A549 (cell line): ENCODE data around the gene RPS6KA2. TPM values are rescaled to one million over a fixed set of nuclear protein-coding genes. Genes with fewer than 3 reads are reported as not detected.

Experiments
- ATAC-seq, 2 experiments: fragments of 200-7000 bp in 1 of 2; fragments of >200 bp in 1 of 2; cut with Nextera tagmentation in 1 of 2; cut with Tn5 transposase in 1 of 2; 3 replicates each; pipeline versions ENCODE4 v1.8.0 to v1.9.1; 2018 to 2020; ENCODE audit warnings: mild to moderate bottlenecking in 1 of 2, moderate library complexity in 1 of 2
- CTCF ChIA-PET: fragments of 300-600 bp; sonication (Branson Sonifier 250); formaldehyde crosslinking; extraction: SDS; loops from one replicate; lab custom pipeline; 2021; ENCODE audit warnings: antibody characterized with exemption, inconsistent platforms; lab: Yijun Ruan, JAX
- POLR2A ChIA-PET: fragments of 350-600 bp; formaldehyde crosslinking; extraction: SDS; loops from one replicate; lab custom pipeline; 2021; ENCODE audit warnings: antibody characterized with exemption, inconsistent platforms; lab: Yijun Ruan, JAX
- DNase-seq, 2 experiments: peaks; one replicate each; pipeline versions ENCODE4 v3.0.0 to v3.0.0-alpha.2; 2011 to 2016; ENCODE audit warnings: low read depth in 1 of 2, low spot score in 1 of 2
- FAIRE-seq: peaks from 2 replicates; lab custom pipeline; 2011; peaks lifted over from hg19 to GRCh38; lab: Jason Lieb, UNC
- H3K27ac ChIP-seq, 2 experiments: fragments of >200 bp; sonication (Bioruptor Twin); formaldehyde crosslinking; 3 replicates each; pipeline ENCODE4 v1.5.1; 2016 to 2017
- H3K4me1 ChIP-seq: fragments of >200 bp; sonication (Bioruptor Twin); formaldehyde crosslinking; 3 replicates; pipeline ENCODE4 v1.6.1; 2016
- H3K4me2 ChIP-seq: fragments of >200 bp; sonication (Bioruptor Twin); formaldehyde crosslinking; 3 replicates; pipeline ENCODE4 v1.6.1; 2016
- H3K4me3 ChIP-seq: fragments of >200 bp; sonication (Bioruptor Twin); formaldehyde crosslinking; 3 replicates; pipeline ENCODE4 v1.5.1; 2016
- H3K9me3 ChIP-seq: fragments of >200 bp; sonication (Bioruptor Twin); formaldehyde crosslinking; 3 replicates; pipeline ENCODE4 v1.6.1; 2016
- BHLHE40 ChIP-seq: IDR thresholded peaks from 2 replicates; pipeline ENCODE4 v1.6.1; 2012; ENCODE audit warnings: low read depth, low read length, inconsistent platforms
- CBX2 ChIP-seq: fragments of 200-600 bp; sonication (generic); IDR thresholded peaks from 2 replicates; pipeline ENCODE4 v1.6.1; 2016; ENCODE audit warnings: low read depth, mild to moderate bottlenecking, borderline replicate concordance
- CBX8 ChIP-seq: fragments of 200-600 bp; sonication (generic); IDR thresholded peaks from 2 replicates; pipeline ENCODE4 v1.6.1; 2016
- CEBPB ChIP-seq, 2 experiments: fragments of >200 bp in 1 of 2; sonication (Bioruptor Twin) in 1 of 2; formaldehyde crosslinking in 1 of 2; IDR thresholded peaks; 2 replicates each; pipeline ENCODE4 v1.6.1; 2012 to 2016
- CHD4 ChIP-seq: fragments of 200-600 bp; sonication (generic); IDR thresholded peaks from 2 replicates; pipeline ENCODE4 v1.6.1; 2016; ENCODE audit warnings: antibody characterized with exemption, mild to moderate bottlenecking, borderline replicate concordance
- CTCF ChIP-seq: fragments of >200 bp; sonication (Bioruptor Twin); formaldehyde crosslinking; IDR thresholded peaks from 3 replicates; pipeline ENCODE4 v1.5.1; 2016
- EHMT2 ChIP-seq: fragments of 200-600 bp; sonication (generic); IDR thresholded peaks from 2 replicates; pipeline ENCODE4 v1.6.1; 2016; ENCODE audit warnings: antibody characterized with exemption, low read depth, mild to moderate bottlenecking, moderate library complexity
- ESRRA ChIP-seq: fragments of 150-350 bp; IDR thresholded peaks from 2 replicates; pipeline ENCODE4 v1.6.1; 2014; ENCODE audit warnings: mild to moderate bottlenecking, low read length, borderline replicate concordance
- FOSL2 ChIP-seq, 2 experiments: fragments of 450-650 bp in 1 of 2; fragments of >200 bp in 1 of 2; sonication (Bioruptor Twin) in 1 of 2; formaldehyde crosslinking; IDR thresholded peaks; 2 replicates each; pipeline versions ENCODE4 v1.5.0 to v1.6.1; 2016 to 2020; ENCODE audit warnings: mild to moderate bottlenecking in 1 of 2, moderate library complexity in 1 of 2
- FOXS1 ChIP-seq: fragments of 250-450 bp; sonication (Bioruptor Pico); IDR thresholded peaks from 2 replicates; pipeline ENCODE4 v1.5.0; 2020; ENCODE audit warnings: mild to moderate bottlenecking, moderate library complexity
- GATA3 ChIP-seq: IDR thresholded peaks from 2 replicates; pipeline ENCODE4 v1.6.1; 2012; ENCODE audit warnings: borderline replicate concordance
- HEYL ChIP-seq: fragments of 250-450 bp; sonication (Bioruptor Pico); IDR thresholded peaks from 2 replicates; pipeline ENCODE4 v1.8.0; 2021; ENCODE audit warnings: mild to moderate bottlenecking, moderate library complexity
- HOXA7 ChIP-seq: fragments of 250-450 bp; sonication (Bioruptor Pico); IDR thresholded peaks from 2 replicates; pipeline ENCODE4 v1.5.0; 2020; ENCODE audit warnings: mild to moderate bottlenecking, moderate library complexity
- HOXB13 ChIP-seq: fragments of 250-450 bp; sonication (Bioruptor Pico); IDR thresholded peaks from 2 replicates; pipeline ENCODE4 v1.5.0; 2020; ENCODE audit warnings: low read depth, mild to moderate bottlenecking, moderate library complexity
- JUNB ChIP-seq: fragments of >200 bp; sonication (Bioruptor Twin); formaldehyde crosslinking; IDR thresholded peaks from 2 replicates; pipeline ENCODE4 v1.6.1; 2016
- MAFK ChIP-seq: fragments of 450-650 bp; IDR thresholded peaks from 2 replicates; pipeline ENCODE4 v1.6.1; 2014; ENCODE audit not compliant: partially characterized antibody
- MAZ ChIP-seq: fragments of 150-350 bp; IDR thresholded peaks from 2 replicates; pipeline ENCODE4 v1.6.1; 2014; ENCODE audit warnings: antibody characterized with exemption, low read depth, low read length, borderline replicate concordance
- NR3C1 ChIP-seq: fragments of >200 bp; sonication (Bioruptor Twin); formaldehyde crosslinking; IDR thresholded peaks from 3 replicates; pipeline ENCODE4 v1.6.1; 2017
- POLR2A ChIP-seq: IDR thresholded peaks from 2 replicates; pipeline ENCODE4 v1.6.1; 2012; ENCODE audit warnings: mild to moderate bottlenecking, low read length
- POLR2AphosphoS2 ChIP-seq: conservative IDR thresholded peaks from 2 replicates; pipeline ENCODE4 v1.6.1; 2012; ENCODE audit warnings: low read length, improper control_type of control experiment, inconsistent platforms
- RAD21 ChIP-seq, 2 experiments: fragments of >200 bp in 1 of 2; sonication (Bioruptor Twin) in 1 of 2; formaldehyde crosslinking in 1 of 2; IDR thresholded peaks in 1 of 2; conservative IDR thresholded peaks in 1 of 2; 2 replicates in 1 of 2; 3 replicates in 1 of 2; pipeline ENCODE4 v1.6.1; 2012 to 2018; ENCODE audit warnings: inconsistent platforms in 1 of 2
- RCOR1 ChIP-seq: fragments of 150-350 bp; IDR thresholded peaks from 2 replicates; pipeline ENCODE4 v1.6.1; 2014; ENCODE audit warnings: antibody characterized with exemption, low read length, low read depth
- REST ChIP-seq: fragments of 200-600 bp; sonication (generic); IDR thresholded peaks from 2 replicates; pipeline ENCODE4 v1.6.1; 2016; ENCODE audit warnings: antibody characterized with exemption, mild to moderate bottlenecking, moderate library complexity
- RFX5 ChIP-seq: fragments of 450-650 bp; IDR thresholded peaks from 2 replicates; pipeline ENCODE4 v1.7.1; 2014; ENCODE audit warnings: antibody characterized with exemption, mild to moderate bottlenecking, moderate library complexity
- SREBF2 ChIP-seq: fragments of 450-650 bp; IDR thresholded peaks from 2 replicates; pipeline ENCODE4 v1.6.1; 2014; ENCODE audit warnings: mild to moderate bottlenecking, moderate library complexity
- ZNF302 ChIP-seq: fragments of 250-450 bp; sonication (Bioruptor Pico); IDR thresholded peaks from 2 replicates; pipeline ENCODE4 v1.9.0; 2021; ENCODE audit warnings: inconsistent platforms, mild to moderate bottlenecking, moderate library complexity
- ZSCAN20 ChIP-seq: fragments of 250-450 bp; sonication (Bioruptor Pico); IDR thresholded peaks from 2 replicates; pipeline ENCODE4 v1.8.0; 2022; ENCODE audit warnings: mild to moderate bottlenecking, moderate library complexity
- WGBS: methylation state at CpG from one replicate; pipeline ENCODE4 v1.1.6; 2017; ENCODE audit errors: missing lambda C conversion rate; 5-methylcytosine and 5-hydroxymethylcytosine counted together
- polyA plus RNA-seq, 4 experiments: library from polyadenylated mRNA; depleted of rRNA in 3 of 4; stranded (reverse); fragments of >200 nt; fragmentation: RNase III in 1 of 4; extraction: RNeasy Plus Mini Kit Qiagen cat#74134 plus additional on column Dnase treatment in 1 of 4; gene quantifications; 2 replicates in 3 of 4; 3 replicates in 1 of 4; pipeline ENCODE4 v1.2.3, GENCODE V29; 2011 to 2017
- TF ChIP-seq, protein P1 (sequence below): IDR thresholded peaks from 2 replicates; pipeline ENCODE4 v1.6.1; 2012

Gene RPS6KA2
- polyA plus RNA-seq, 2 of the 4 experiments (the other 2 are of a cell fraction): 0.19 TPM; not detected in 1

DNA sequence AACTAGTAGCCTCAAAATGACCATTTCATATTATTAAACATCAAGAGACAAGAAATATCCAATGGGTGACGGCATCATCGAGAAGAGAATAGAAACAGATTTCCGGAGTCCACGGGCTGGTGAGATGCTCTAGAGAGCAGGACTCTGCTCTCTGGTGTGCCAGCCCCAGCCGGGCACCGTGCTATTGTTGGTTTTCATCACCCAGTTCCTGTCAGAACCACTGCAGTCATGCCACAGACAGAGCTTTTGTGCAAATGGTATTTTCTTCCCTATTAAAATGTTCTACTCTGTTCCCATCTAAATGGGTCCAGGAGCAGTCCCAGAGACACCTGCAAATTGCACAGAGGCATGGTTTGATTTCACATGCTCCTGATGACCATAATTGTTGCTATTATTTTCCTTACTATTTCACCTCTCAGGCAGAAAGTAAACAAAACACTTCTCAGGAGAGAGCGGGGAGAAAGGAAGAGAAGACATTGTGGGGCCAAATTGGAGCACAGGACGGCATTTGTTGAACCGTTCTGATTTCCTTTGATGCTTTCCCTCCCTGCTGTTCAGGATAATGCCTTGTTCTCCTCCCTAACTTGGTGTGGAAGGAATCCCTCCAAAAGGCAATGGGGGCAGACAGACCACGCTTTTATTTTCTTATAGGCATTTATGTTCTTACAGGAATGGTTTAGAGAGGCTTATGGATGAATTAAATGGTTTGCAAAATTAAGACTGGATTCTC is 29.2 kb downstream of the RPS6KA2 start:
- WGBS: 45% methylated on average over 10 of the region's 10 CpGs
- Histone ChIP-seq H3K4me3 (no peak overlapping the region), H3K4me2 (no peak overlapping the region), H3K4me1 (no peaks in the 10 kb centered on the region), H3K9me3 (no peaks in the 10 kb centered on the region; the same call in 1 of the 3 replicates), H3K27ac (no peak overlapping the region)
- no peak for DNase-seq
- TF ChIP-seq POLR2AphosphoS2 (no peak), EHMT2 (no peak), REST (no peak), CHD4 (no peak), RAD21 (conservative IDR thresholded peaks at IDR 0.05 in 1 of 2, IDR thresholded peaks at IDR 0.05 in 1 of 2) (no peak), CEBPB (IDR thresholded peaks at IDR 0.05) (no peak), HEYL (CRISPR knock-in tag) (no peak), FOXS1 (CRISPR knock-in tag) (no peak), ZNF302 (CRISPR knock-in tag) (no peak), RFX5 (no peak), NR3C1 (no peak)
- FAIRE-seq: no peak
- ChIA-PET POLR2A (no interaction called here), CTCF (no interaction called here)
- ATAC-seq: no peak

DNA sequence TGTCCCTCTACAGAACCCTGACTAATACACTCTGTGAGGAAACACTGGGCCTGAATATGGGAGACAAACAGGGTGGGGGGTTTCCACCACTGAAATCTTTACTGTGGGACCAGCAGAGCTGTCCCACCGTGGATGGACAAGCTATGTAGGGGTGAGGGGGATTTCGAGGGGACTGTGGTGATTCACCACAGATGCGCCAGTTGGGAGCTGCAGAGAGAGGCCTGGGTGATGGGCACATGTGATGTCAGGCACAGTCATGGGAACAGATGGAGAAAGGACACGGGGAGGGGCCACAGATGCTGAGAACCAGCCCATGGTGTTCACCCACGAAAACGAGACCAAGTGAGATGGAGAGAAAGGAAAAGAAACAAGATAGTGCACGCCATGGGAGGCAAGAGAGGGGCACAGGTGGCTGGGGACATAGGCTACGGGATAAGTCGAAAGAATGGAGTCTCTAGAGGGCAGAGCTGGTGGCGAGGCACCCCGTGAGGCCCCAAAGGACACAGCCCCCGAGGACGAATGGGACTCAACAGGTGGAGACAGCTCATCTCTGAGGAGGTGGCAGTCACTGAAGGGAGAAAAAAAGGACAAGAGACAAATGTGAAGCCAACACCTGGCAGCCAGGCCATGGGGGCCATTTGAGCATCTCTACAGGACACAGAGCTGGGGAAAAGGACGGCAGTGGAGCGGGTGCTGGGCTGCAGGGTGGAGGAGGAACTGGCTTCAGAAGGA is 30.1 kb downstream of the RPS6KA2 start:
- TF ChIP-seq HEYL (CRISPR knock-in tag) (no peak), FOSL2 (IDR thresholded peaks at IDR 0.05) (no peak), FOSL2 (CRISPR knock-in tag; IDR thresholded peaks at IDR 0.05) (no peak), HOXA7 (CRISPR knock-in tag) (no peak), JUNB (no peak), CEBPB (IDR thresholded peaks at IDR 0.05) (no peak), ZNF302 (CRISPR knock-in tag) (no peak)
- Histone ChIP-seq H3K27ac (no peak overlapping the region), H3K9me3 (no peaks in the 10 kb centered on the region; the same call in 2 of the 3 replicates), H3K4me2 (no peak overlapping the region), H3K4me3 (no peak overlapping the region), H3K4me1 (no peaks in the 10 kb centered on the region)
- ATAC-seq (no peak), DNase-seq (no peak), FAIRE-seq (no peak)
- ChIA-PET CTCF (no interaction called here), POLR2A (no interaction called here)
- 16% methylated on average over 15 of the region's 15 CpGs for WGBS

GRCh38 chr6:166595949-166596348 is 31.1 kb downstream of the RPS6KA2 start:
- no peak for ATAC-seq
- CTCF ChIA-PET: no interaction called here
- H3K4me1 ChIP-seq: no peaks in the 10 kb centered on the region
- H3K4me3 ChIP-seq: no peak overlapping the region
- H3K4me2 ChIP-seq: no peak overlapping the region
- POLR2A ChIA-PET: no interaction called here
- no peak overlapping the region for H3K27ac ChIP-seq
- TF ChIP-seq ESRRA (no peak), POLR2A (no peak), MAZ (no peak), RCOR1 (no peak), CBX2 (no peak), BHLHE40 (no peak), ZSCAN20 (CRISPR knock-in tag) (no peak), RFX5 (no peak), CTCF (no peak), SREBF2 (no peak), GATA3 (no peak), JUNB (no peak), CBX8 (no peak), MAFK (no peak), CEBPB (IDR thresholded peaks at IDR 0.05) (no peak), HOXB13 (CRISPR knock-in tag) (no peak)
- TF ChIP-seq, protein P1, sequence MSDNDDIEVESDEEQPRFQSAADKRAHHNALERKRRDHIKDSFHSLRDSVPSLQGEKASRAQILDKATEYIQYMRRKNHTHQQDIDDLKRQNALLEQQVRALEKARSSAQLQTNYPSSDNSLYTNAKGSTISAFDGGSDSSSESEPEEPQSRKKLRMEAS: no peak
- H3K9me3 ChIP-seq: no peaks in the 10 kb centered on the region
- 35% methylated on average over 6 of the region's 6 CpGs for WGBS
- no peak for FAIRE-seq
- no peak for DNase-seq
